Measurements from ENCODE around the gene TGM6.

The TGM6 gene

DNA sequence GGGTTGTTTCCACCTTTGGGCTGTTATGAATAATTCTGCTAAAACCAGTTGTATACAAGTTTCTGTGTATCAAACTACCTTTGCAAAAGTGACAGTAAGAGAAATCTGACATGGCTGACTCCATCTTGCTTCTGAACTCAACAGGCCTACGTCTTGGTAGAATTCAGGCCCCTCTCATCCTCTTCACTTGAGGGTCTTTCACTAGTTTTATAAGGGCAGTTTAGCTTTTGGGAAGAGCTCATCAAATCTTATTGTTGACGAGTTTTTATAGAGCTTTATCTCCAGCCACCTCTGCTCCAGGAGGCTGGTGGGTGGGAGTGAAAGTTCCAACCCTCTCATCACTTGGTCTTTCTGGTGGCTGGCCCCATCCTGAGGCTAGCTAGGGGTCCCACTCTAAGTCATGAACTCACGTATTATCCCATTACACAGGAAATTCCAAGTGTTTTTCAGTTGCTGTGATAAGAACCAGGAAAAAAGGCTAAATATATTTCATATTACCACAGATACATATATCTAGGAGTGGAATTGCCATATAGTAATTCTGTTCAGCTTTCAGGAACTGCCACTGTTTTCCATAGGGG lies 78.3 kb downstream of the TGM6 start:
- no peak for DNase-seq (ENCODE audit: low read depth)

DNA sequence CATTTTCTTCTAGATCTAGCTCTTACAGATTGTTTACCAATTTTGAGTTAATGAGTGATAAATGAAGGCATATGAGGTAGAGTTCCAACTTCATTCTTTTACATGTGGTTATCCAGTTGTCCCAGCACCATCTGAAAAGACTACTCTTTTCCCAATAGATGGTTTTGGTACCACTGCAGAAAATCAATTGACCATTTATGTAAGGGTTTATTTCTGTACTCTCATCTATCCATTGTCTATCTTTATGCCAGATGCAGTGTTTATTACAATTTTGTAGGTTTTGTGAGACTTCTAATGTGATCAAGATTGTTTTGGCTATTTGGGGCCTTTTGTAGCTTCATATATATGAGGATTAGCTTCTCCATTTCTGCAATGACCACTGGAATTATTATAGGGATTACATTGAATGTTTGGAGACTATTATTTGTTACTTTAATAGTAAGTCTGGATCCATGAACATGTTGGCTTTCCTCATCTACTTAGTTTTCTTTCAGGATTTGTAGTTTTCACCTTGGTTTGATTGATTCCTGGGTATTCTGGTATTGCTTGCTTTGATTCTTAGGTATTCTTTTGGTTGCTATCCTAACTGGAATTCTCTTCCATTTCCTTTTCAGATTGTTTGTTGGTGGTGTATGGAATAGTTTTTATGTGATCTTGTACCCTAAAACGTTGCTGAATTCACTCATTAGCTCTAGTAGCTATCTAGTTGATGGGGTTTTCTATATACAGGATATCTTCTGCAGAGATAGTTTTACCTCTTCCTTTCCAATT lies 79.5 kb downstream of the TGM6 start:
- DNase-seq (ENCODE audit: low read depth), result no peak

GRCh38 chr20:2460752-2461424 lies 80.2 kb downstream of the TGM6 start:
- DNase-seq (ENCODE audit: low read depth), result no peak

- DNase-seq (ENCODE audit: low read depth), result no peak
Observed at GRCh38 chr20:2462484-2462883, 81.8 kb downstream of the TGM6 start.

- DNase-seq (ENCODE audit: low read depth), result no peak
Observed at GRCh38 chr20:2463616-2464365, 83.1 kb downstream of the TGM6 start.

- no peak for DNase-seq (ENCODE audit: low read depth)
Observed at GRCh38 chr20:2465100-2465499, 84.4 kb downstream of the TGM6 start.

DNA sequence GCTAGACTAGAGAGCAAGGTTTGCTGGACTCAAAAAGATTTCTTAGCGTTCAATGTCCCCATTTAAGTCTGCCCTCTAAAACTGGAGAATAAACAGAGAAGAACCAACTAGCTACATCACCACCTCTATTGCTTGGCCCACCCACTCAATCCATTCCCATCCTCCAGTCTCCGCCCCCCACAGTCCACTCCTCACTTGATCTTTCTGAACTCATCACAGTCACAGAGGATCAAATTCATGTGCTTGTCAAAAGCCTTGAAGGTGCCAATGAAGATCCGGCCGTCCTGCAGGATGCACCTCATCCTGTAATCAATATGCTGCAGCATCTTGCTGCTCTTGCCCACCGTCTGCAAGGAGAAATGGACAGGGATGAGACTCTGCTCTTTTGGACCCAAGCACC lies 86.7 kb downstream of the TGM6 start:
- DNase-seq (ENCODE audit: low read depth), result no peak

GRCh38 chr20:2468581-2469407 lies 88.1 kb downstream of the TGM6 start:
- no peak for DNase-seq (ENCODE audit: low read depth)

DNA sequence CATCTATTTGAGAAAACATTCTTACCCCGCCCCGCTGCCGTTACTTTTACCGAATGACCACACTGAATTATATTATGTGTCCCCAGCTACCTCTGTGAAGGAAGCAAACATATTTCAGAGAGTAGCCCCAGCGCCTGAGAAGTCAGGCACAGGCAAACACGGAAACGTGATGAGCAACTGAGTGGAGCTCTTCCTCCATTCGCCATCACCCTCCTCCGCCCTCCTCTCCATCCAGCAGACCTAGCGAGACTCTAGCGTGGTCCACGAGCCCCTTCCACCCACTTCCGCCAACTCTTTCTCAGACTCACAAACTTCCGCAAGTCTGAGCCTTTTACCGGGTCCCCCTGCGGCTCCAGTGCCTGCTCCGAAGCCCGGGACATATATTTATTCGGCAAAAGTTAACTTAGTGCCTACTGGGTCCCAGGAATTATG lies 89.3 kb downstream of the TGM6 start:
- DNase-seq (ENCODE audit: low read depth), result peak; percentile 34

- peak; percentile 99 for DNase-seq (ENCODE audit: low read depth)
Observed at GRCh38 chr20:2470423-2471193, 89.9 kb downstream of the TGM6 start, which contains the start of gene SNRPB. TSS of gene SNRPB (minus strand) at chr20:2470789. CDS start at chr20:2470690, 99 bp downstream.

DNA sequence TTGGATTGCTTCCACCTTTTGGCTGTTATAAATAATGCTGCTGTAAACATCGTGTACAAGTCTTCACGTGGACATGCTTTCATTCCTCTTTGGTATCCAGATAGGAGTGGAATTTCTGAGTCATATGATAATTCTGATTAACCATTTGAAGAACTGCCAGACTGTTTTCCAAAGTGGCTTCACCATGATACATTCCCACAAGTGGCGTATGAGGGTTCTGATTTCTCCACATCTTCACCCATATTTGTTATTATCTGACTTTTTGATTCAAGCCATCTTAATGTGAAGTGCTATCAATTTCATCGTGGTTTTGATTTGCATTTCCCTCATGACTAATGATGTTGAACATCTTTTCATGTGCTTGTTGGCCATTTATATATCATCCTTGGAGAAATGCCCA lies 92.8 kb downstream of the TGM6 start:
- DNase-seq (ENCODE audit: low read depth), result peak; percentile 75

DNA sequence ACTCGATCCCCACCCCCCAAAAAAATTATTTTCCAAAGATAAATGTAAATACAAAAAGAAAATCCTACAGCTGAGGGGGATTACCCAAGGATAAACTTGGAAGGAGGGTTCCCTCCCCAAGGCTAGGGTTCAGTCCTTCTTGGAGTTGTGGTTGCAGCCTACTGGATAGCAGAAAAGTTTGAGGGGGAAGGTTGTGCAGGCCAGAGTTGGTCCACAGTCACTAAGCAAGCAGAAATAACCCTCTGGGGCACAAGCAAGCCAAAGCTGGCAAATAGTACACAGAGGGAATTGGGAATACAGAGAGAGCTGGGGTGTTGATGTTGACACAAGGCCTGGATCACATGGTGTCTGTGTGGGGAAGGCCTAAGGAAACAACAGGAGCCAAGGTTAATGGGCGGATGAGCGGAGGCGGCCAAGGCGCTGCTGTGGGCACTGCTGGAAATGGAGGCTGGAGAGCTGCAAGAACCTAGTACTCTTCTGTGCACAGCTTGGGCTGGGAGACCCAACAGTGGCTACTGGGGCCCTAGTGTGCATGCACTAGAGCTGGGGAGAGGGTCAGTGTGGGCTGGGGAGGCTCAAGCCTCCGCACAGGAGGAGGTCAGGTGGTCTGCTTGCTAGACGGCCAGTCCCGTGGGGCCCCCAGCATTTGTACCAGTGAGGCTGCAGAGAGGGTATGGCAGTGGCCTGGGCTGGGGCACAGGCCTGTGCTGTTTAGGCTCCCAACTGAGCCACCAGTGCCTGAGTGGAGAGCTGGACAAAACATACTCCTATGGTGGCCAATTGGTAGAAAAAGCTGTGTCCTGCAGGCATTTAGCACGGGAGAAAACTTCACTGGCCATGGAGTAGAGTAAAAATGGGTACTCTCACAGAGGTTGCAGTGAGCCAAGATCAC lies 95.4 kb downstream of the TGM6 start:
- no peak for DNase-seq (ENCODE audit: low read depth)

- no peak for DNase-seq (ENCODE audit: low read depth)
Observed at GRCh38 chr20:2476742-2477615, 96.3 kb downstream of the TGM6 start.

DNA sequence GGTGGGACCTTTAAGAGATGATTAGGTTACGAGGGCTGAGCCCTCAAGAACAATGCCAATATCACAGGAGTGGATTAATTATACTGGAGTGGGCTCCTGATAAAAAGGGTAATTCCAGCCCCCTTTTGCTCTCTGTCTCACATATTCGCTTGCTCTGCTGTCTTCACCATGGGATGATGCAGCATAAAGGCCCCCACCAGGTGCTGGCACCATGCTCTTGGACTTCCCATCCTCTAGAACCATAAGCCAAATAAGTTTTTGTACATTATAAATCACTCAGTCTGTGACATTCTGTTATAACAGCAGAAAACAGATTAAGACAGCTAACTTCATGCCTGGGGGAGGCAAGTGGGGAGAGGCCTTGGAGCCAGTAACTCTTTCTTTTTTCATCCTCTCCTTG lies 99.7 kb downstream of the TGM6 start:
- no peak for DNase-seq (ENCODE audit: low read depth)
